ENCODE measurements around the gene MDC1. TPM values are rescaled to one million over a fixed set of nuclear protein-coding genes. Genes with fewer than 3 reads are reported as not detected.

Gene MDC1
- total RNA-seq, 1 experiment from 2014 or later: 75.8 TPM

DNA sequence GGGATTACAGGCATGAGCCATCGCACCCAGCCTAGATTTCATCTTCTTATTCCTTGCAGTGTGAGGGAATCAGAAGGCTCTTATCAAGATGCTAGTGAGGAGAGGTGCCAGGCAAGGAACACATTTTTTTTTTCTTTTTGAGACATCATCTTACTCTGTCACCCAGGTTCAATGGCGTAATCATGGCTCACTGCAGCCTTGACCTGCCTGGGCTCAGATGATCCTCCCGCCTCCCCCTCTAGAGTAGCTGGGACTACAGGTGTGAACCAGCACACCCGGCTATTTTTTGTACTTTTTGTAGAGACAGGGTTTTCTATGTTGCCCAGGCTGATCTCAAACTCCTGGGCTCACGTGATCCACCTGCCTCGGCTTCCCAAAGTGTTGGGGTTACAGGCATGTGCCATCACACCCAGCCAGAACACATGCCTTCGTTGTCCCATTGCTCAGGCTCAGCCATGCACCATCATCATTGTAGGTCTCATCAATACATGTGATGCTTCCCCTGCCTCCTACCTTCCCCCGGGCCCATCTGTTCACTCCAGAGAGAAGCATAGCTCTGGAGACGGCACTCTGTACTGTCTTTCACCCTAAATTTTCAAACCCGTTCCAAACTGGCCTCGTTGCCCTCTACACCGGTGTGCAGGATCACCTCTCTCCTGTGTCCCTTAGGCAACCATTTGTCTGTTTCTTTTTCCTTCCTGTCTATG, 15.3 kb upstream of the MDC1 start:
- Histone ChIP-seq H2AFZ (ENCODE audit: low read depth, low read length, poor library complexity, severe bottlenecking) (no peak overlapping the region), H4K20me1 (ENCODE audit: insufficient read depth) (no peaks in the 10 kb centered on the region), H3K4me2 (ENCODE audit: low read length) (no peak overlapping the region), H3K9ac (ENCODE audit: low read length) (no peak overlapping the region), H3K27ac (ENCODE audit: low read depth, low read length) (no peak overlapping the region), H3K9me2 (ENCODE audit: insufficient read depth) (no peaks in the 10 kb centered on the region), H3K4me1 (ENCODE audit: control insufficient read depth in 1 of 2, insufficient read depth in 2 of 2, low read length in 2 of 2) (peaks cover 12 to 30% of the 10 kb centered on the region in 2 experiments), H3K27me3 (ENCODE audit: insufficient read depth, low read length) (no peaks in the 10 kb centered on the region), H3K79me2 (ENCODE audit: insufficient read depth, low read length) (no peaks in the 10 kb centered on the region), H3K4me3 (replicated peaks in 1 of 2; ENCODE audit: low read depth in 1 of 2, low read length in 2 of 2) (no peak overlapping the region), H3K9me3 (ENCODE audit: control insufficient read depth in 1 of 2, insufficient read depth in 1 of 2, low read depth in 1 of 2, low read length in 2 of 2) (no peaks in the 10 kb centered on the region), H3K36me3 (ENCODE audit: control insufficient read depth in 1 of 2, insufficient read depth in 2 of 2, low read length in 2 of 2) (peaks cover 3 to 4% of the 10 kb centered on the region in 2 experiments; a peak in 2 of 4 replicates)
- TF ChIP-seq JUND (IDR thresholded peaks at IDR 0.05) (no peak), EZH2 (IDR thresholded peaks at IDR 0.05) (no peak), SIN3A (IDR thresholded peaks at IDR 0.05; ENCODE audit: low read depth) (no peak), SP1 (IDR thresholded peaks at IDR 0.05; ENCODE audit: low read depth) (no peak), CBX3 (IDR thresholded peaks at IDR 0.05; ENCODE audit: low read depth) (no peak), SRF (IDR thresholded peaks at IDR 0.05; ENCODE audit: low read depth) (no peak), EZH2phosphoT487 (IDR thresholded peaks at IDR 0.05; ENCODE audit: borderline replicate concordance) (no peak), ELF1 (IDR thresholded peaks at IDR 0.05; ENCODE audit: borderline replicate concordance, low read depth) (no peak), FOSL1 (IDR thresholded peaks at IDR 0.05; ENCODE audit: low read depth) (no peak), POLR2AphosphoS5 (IDR thresholded peaks at IDR 0.05; ENCODE audit: low read depth, low read length) (no peak)
- TF ChIP-seq, protein P1, sequence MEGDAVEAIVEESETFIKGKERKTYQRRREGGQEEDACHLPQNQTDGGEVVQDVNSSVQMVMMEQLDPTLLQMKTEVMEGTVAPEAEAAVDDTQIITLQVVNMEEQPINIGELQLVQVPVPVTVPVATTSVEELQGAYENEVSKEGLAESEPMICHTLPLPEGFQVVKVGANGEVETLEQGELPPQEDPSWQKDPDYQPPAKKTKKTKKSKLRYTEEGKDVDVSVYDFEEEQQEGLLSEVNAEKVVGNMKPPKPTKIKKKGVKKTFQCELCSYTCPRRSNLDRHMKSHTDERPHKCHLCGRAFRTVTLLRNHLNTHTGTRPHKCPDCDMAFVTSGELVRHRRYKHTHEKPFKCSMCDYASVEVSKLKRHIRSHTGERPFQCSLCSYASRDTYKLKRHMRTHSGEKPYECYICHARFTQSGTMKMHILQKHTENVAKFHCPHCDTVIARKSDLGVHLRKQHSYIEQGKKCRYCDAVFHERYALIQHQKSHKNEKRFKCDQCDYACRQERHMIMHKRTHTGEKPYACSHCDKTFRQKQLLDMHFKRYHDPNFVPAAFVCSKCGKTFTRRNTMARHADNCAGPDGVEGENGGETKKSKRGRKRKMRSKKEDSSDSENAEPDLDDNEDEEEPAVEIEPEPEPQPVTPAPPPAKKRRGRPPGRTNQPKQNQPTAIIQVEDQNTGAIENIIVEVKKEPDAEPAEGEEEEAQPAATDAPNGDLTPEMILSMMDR (IDR thresholded peaks at IDR 0.05 in 2 of 3, conservative IDR thresholded peaks at IDR 0.05 in 1 of 3; ENCODE audit: borderline replicate concordance in 1 of 3, insufficient read depth in 1 of 3, low read depth in 2 of 3, low read length in 2 of 3): no peak
- TF ChIP-seq, protein P2, sequence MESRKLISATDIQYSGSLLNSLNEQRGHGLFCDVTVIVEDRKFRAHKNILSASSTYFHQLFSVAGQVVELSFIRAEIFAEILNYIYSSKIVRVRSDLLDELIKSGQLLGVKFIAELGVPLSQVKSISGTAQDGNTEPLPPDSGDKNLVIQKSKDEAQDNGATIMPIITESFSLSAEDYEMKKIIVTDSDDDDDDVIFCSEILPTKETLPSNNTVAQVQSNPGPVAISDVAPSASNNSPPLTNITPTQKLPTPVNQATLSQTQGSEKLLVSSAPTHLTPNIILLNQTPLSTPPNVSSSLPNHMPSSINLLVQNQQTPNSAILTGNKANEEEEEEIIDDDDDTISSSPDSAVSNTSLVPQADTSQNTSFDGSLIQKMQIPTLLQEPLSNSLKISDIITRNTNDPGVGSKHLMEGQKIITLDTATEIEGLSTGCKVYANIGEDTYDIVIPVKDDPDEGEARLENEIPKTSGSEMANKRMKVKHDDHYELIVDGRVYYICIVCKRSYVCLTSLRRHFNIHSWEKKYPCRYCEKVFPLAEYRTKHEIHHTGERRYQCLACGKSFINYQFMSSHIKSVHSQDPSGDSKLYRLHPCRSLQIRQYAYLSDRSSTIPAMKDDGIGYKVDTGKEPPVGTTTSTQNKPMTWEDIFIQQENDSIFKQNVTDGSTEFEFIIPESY (IDR thresholded peaks at IDR 0.05; ENCODE audit: extremely low read depth, insufficient replicate concordance, low read length): no peak
- DNase-seq (ENCODE audit: low read depth, low spot score) (no peak), ATAC-seq (no peak)
- ChIA-PET RAD21 (ENCODE audit: low non-redundant PET in 1 of 2, low total read pairs in 2 of 2, uncharacterized antibody in 2 of 2, unreplicated experiment in 2 of 2) (no interaction called here), CTCF (interaction anchor here (0.9 to 3.7 kb wide), 8 partner anchors 53 to 348 kb away, joined by 4 to 70 read pairs (median 12); no protein-coding TSS in a partner anchor), POLR2A (interaction anchor here (1.1 to 2.5 kb wide), 4 partner anchors 8 to 122 kb away, joined by 3 to 16 read pairs (median 8); partner anchors contain the start of genes FLOT1 and MDC1)
- intact Hi-C loops (cut with micrococcal nuclease): loop anchor here (5.0 kb wide), 2 partner anchors 135 to 190 kb away; no protein-coding TSS in a partner anchor
- BruUV-seq (replicated peaks): no TSS peak
